Left ventricle myocardium inferior (tissue), 1 donor: ENCODE data around the gene SORCS2. TPM values are rescaled to one million over a fixed set of nuclear protein-coding genes. Genes with fewer than 3 reads are reported as not detected.
A peak's percentile ranks its signal among the peaks of the same experiment; 100 is the strongest.

Experiments
- DNase-seq: peaks from one replicate; pipeline ENCODE4 v3.0.0-alpha.2; 2020
- H3K27ac ChIP-seq: fragments of 200-600 bp; replicated peaks from 2 replicates; pipeline ENCODE4 v1.8.0; 2021
- H3K27me3 ChIP-seq: fragments of 200-600 bp; 2 replicates; pipeline ENCODE4 v1.8.0; 2021; ENCODE audit warnings: low read depth
- H3K36me3 ChIP-seq: fragments of 200-600 bp; 2 replicates; pipeline ENCODE4 v1.8.0; 2021
- H3K4me1 ChIP-seq: fragments of 200-600 bp; 2 replicates; pipeline ENCODE4 v1.8.0; 2021
- H3K4me3 ChIP-seq: fragments of 200-600 bp; 2 replicates; pipeline ENCODE4 v1.8.0; 2021; ENCODE audit warnings: mild to moderate bottlenecking, moderate library complexity
- H3K9me3 ChIP-seq: fragments of 200-600 bp; replicated peaks from 2 replicates; pipeline ENCODE4 v1.8.0; 2021
- CTCF ChIP-seq: fragments of 200-600 bp; IDR thresholded peaks from 2 replicates; pipeline ENCODE4 v1.8.0; 2021; ENCODE audit warnings: antibody characterized with exemption, mild to moderate bottlenecking, borderline replicate concordance
- intact Hi-C: fragments of 100-400 bp; cut with micrococcal nuclease; formaldehyde crosslinking; loops from one replicate; pipeline ENCODE4 v1.11.0; 2022
- total RNA-seq: library from RNA; stranded (reverse); fragmentation: NEBNext Ultra II Directional; extraction: Animal tissue kit (Norgen Biotek cat#: 25700); gene quantifications from one replicate; pipeline ENCODE4 v1.2.1, GENCODE V29; 2021
- donor health status: DM: no; HTN: yes; CAD: no; lungs with severe emphysema.

The SORCS2 gene
- total RNA-seq, 1 donor from 2014 or later: 1.2 TPM

GRCh38 chr4:7719354-7720174 is 527.2 kb downstream of the SORCS2 start:
- Histone ChIP-seq H3K27ac (no peak overlapping the region), H3K36me3 (no peaks in the 10 kb centered on the region), H3K9me3 (no peaks in the 10 kb centered on the region), H3K27me3 (peaks cover 22% of the 10 kb centered on the region), H3K4me1 (peaks cover 8% of the 10 kb centered on the region), H3K4me3 (peak overlapping the region; percentile 23)
- intact Hi-C loops: loop anchor here (10.0 kb wide), 1 partner anchor 525 kb away; the partner anchor contains the start of gene SORCS2
- DNase-seq: peak; percentile 50
- TF ChIP-seq CTCF: peak; percentile 89

- Histone ChIP-seq H3K27me3 (peaks cover 22% of the 10 kb centered on the region), H3K9me3 (no peaks in the 10 kb centered on the region), H3K36me3 (no peaks in the 10 kb centered on the region), H3K4me1 (peaks cover 8% of the 10 kb centered on the region), H3K27ac (no peak overlapping the region), H3K4me3 (no peak overlapping the region)
- TF ChIP-seq CTCF: peak; percentile 29
- no peak for DNase-seq
- intact Hi-C loops: no loop called here
Observed at GRCh38 chr4:7721984-7722551, 529.7 kb downstream of the SORCS2 start.

GRCh38 chr4:7722766-7723387 is 530.5 kb downstream of the SORCS2 start:
- H3K9me3 ChIP-seq: no peaks in the 10 kb centered on the region
- no peak overlapping the region for H3K4me3 ChIP-seq
- no peak overlapping the region for H3K27ac ChIP-seq
- no peak for DNase-seq
- H3K36me3 ChIP-seq: no peaks in the 10 kb centered on the region
- H3K4me1 ChIP-seq: peaks cover 8% of the 10 kb centered on the region
- TF ChIP-seq CTCF: no peak
- H3K27me3 ChIP-seq: peaks cover 22% of the 10 kb centered on the region
- intact Hi-C loops: no loop called here

GRCh38 chr4:7723625-7724024 is 531.3 kb downstream of the SORCS2 start:
- intact Hi-C loops: no loop called here

More at GRCh38 chr4:7723625-7724024, 531.3 kb downstream of the SORCS2 start:
- no peaks in the 10 kb centered on the region for H3K36me3 ChIP-seq
- no peak overlapping the region for H3K4me3 ChIP-seq
- H3K4me1 ChIP-seq: peaks cover 8% of the 10 kb centered on the region
- H3K9me3 ChIP-seq: no peaks in the 10 kb centered on the region
- DNase-seq: no peak
- peaks cover 22% of the 10 kb centered on the region for H3K27me3 ChIP-seq
- no peak overlapping the region for H3K27ac ChIP-seq
- TF ChIP-seq CTCF: no peak
